ENCODE results near the gene PTPRN2. TPM values are rescaled to one million over a fixed set of nuclear protein-coding genes. Genes with fewer than 3 reads are reported as not detected.
"Not testable (repeated sequence)": the region's sequence is repeated elsewhere in the genome, so short reads cannot be mapped to it uniquely, and the experiment has no call there.

Gene PTPRN2
- polyA plus RNA-seq, 1 experiment, result 0.31 TPM

- H3K36me3 ChIP-seq (ENCODE audit: control insufficient read depth, insufficient read depth, low read length), result no peaks in the 10 kb centered on the region
- DNase-seq (ENCODE audit: low read depth), result no peak
- no peaks in the 10 kb centered on the region for H3K27me3 ChIP-seq (ENCODE audit: control insufficient read depth, insufficient read depth, low read length)
- H3K4me3 ChIP-seq (ENCODE audit: low read depth, low read length), result no peak overlapping the region
- TF ChIP-seq CTCF (IDR thresholded peaks at IDR 0.05; ENCODE audit: insufficient read depth, low read depth, low read length), result no peak
- ChIA-PET POLR2A (no interaction called here), CTCF (no interaction called here)
Observed at GRCh38 chr7:157596471-157596870, 991.2 kb downstream of the PTPRN2 start.

- H3K36me3 ChIP-seq (ENCODE audit: control insufficient read depth, insufficient read depth, low read length), result no peaks in the 10 kb centered on the region
- H3K27me3 ChIP-seq (ENCODE audit: control insufficient read depth, insufficient read depth, low read length), result no peaks in the 10 kb centered on the region
- no peak for DNase-seq (ENCODE audit: low read depth)
- ChIA-PET POLR2A (no interaction called here), CTCF (no interaction called here)
- H3K4me3 ChIP-seq (ENCODE audit: low read depth, low read length), result no peak overlapping the region
- TF ChIP-seq CTCF (IDR thresholded peaks at IDR 0.05; ENCODE audit: insufficient read depth, low read depth, low read length), result no peak
Observed at GRCh38 chr7:157596026-157596425, 991.6 kb downstream of the PTPRN2 start.

- POLR2A ChIA-PET, result no interaction called here
- Histone ChIP-seq H3K4me3 (ENCODE audit: low read depth, low read length) (no peak overlapping the region), H3K36me3 (ENCODE audit: control insufficient read depth, insufficient read depth, low read length) (no peaks in the 10 kb centered on the region), H3K27me3 (ENCODE audit: control insufficient read depth, insufficient read depth, low read length) (no peaks in the 10 kb centered on the region)
- TF ChIP-seq CTCF (IDR thresholded peaks at IDR 0.05; ENCODE audit: insufficient read depth, low read depth, low read length), result no peak
- CTCF ChIA-PET, result no interaction called here
- no peak for DNase-seq (ENCODE audit: low read depth)
Observed at GRCh38 chr7:157595086-157595855, 992.4 kb downstream of the PTPRN2 start.

GRCh38 chr7:157594306-157594705, 993.3 kb downstream of the PTPRN2 start:
- TF ChIP-seq CTCF (IDR thresholded peaks at IDR 0.05; ENCODE audit: insufficient read depth, low read depth, low read length), result no peak
- CTCF ChIA-PET, result no interaction called here

GRCh38 chr7:157593541-157593940, 994.1 kb downstream of the PTPRN2 start:
- TF ChIP-seq CTCF (IDR thresholded peaks at IDR 0.05; ENCODE audit: insufficient read depth, low read depth, low read length), result no peak
- no peak for DNase-seq (ENCODE audit: low read depth)
- ChIA-PET CTCF (no interaction called here), POLR2A (no interaction called here)
- H3K4me3 ChIP-seq (ENCODE audit: low read depth, low read length), result no peak overlapping the region
- no peaks in the 10 kb centered on the region for H3K27me3 ChIP-seq (ENCODE audit: control insufficient read depth, insufficient read depth, low read length)
- H3K36me3 ChIP-seq (ENCODE audit: control insufficient read depth, insufficient read depth, low read length), result no peaks in the 10 kb centered on the region

More at GRCh38 chr7:157594306-157594705, 993.3 kb downstream of the PTPRN2 start:
- POLR2A ChIA-PET, result no interaction called here
- Histone ChIP-seq H3K27me3 (ENCODE audit: control insufficient read depth, insufficient read depth, low read length) (no peaks in the 10 kb centered on the region), H3K4me3 (ENCODE audit: low read depth, low read length) (no peak overlapping the region), H3K36me3 (ENCODE audit: control insufficient read depth, insufficient read depth, low read length) (no peaks in the 10 kb centered on the region)
- DNase-seq (ENCODE audit: low read depth), result no peak

- H3K36me3 ChIP-seq (ENCODE audit: control insufficient read depth, insufficient read depth, low read length); H3K27me3 ChIP-seq (ENCODE audit: control insufficient read depth, insufficient read depth, low read length); CTCF ChIA-PET; DNase-seq (ENCODE audit: low read depth); H3K4me3 ChIP-seq (ENCODE audit: low read depth, low read length); POLR2A ChIA-PET: not testable (repeated sequence)
Observed at GRCh38 chr7:157592636-157593320, 994.8 kb downstream of the PTPRN2 start.

All from BJ (cell line).